H1 (cell line): Measurements from ENCODE around the gene DPYSL4. TPM values are rescaled to one million over a fixed set of nuclear protein-coding genes. Genes with fewer than 3 reads are reported as not detected.

Experiments
- CTCF ChIA-PET: fragments of 300-600 bp; sonication (Branson Sonifier 250); formaldehyde crosslinking; loops from one replicate; lab custom pipeline; 2021; ENCODE audit not compliant: partially characterized antibody; lab: Charles Lee
- POLR2A ChIA-PET: fragments of 300-600 bp; sonication (Branson Sonifier 250); formaldehyde crosslinking; loops from one replicate; lab custom pipeline; 2021; ENCODE audit warnings: inconsistent platforms; ENCODE audit not compliant: partially characterized antibody; lab: Charles Lee
- DNase-seq, 2 experiments: peaks; one replicate each; pipeline versions ENCODE4 v3.0.0 to v3.0.0-alpha.2; 2010 to 2022; ENCODE audit warnings: low spot score in 2 of 2, low read depth in 1 of 2, mixed read lengths in 1 of 2
- FAIRE-seq: peaks from 2 replicates; lab custom pipeline; 2011; peaks lifted over from hg19 to GRCh38; lab: Jason Lieb, UNC
- H2AFZ ChIP-seq: 2 replicates; pipeline ENCODE4 v1.8.1; 2012; ENCODE audit warnings: low read length, inconsistent platforms
- H2AK5ac ChIP-seq: 2 replicates; pipeline ENCODE4 v1.6.1; 2013; ENCODE audit warnings: low read depth, low read length
- H2BK120ac ChIP-seq: replicated peaks from 2 replicates; pipeline ENCODE3; 2013; ENCODE audit warnings: low read depth, low read length, inconsistent platforms
- H2BK12ac ChIP-seq: 2 replicates; pipeline ENCODE4 v1.6.1; 2013; ENCODE audit warnings: low read depth, low read length
- H2BK15ac ChIP-seq: 2 replicates; pipeline ENCODE4 v1.6.1; 2013; ENCODE audit warnings: low read length
- H2BK20ac ChIP-seq: 2 replicates; pipeline ENCODE4 v1.6.1; 2013; ENCODE audit warnings: low read length
- H2BK5ac ChIP-seq: 2 replicates; pipeline ENCODE4 v1.6.1; 2013; ENCODE audit warnings: low read depth, low read length
- H3K14ac ChIP-seq: 2 replicates; pipeline ENCODE4 v1.6.1; 2013; ENCODE audit warnings: inconsistent platforms; ENCODE audit not compliant: insufficient read length
- H3K18ac ChIP-seq: 2 replicates; pipeline ENCODE4 v1.6.1; 2013; ENCODE audit warnings: low read length; ENCODE audit errors: extremely low read depth
- H3K23ac ChIP-seq: 2 replicates; pipeline ENCODE4 v1.6.1; 2013; ENCODE audit warnings: inconsistent platforms; ENCODE audit not compliant: insufficient read length
- H3K23me2 ChIP-seq: 2 replicates; pipeline ENCODE4 v1.6.1; 2013; ENCODE audit warnings: low read depth, low read length
- H3K27ac ChIP-seq: 2 replicates; pipeline ENCODE4 v1.6.1; 2011; ENCODE audit warnings: low read depth, low read length, inconsistent platforms
- H3K27me3 ChIP-seq, 4 experiments: replicated peaks in 1 of 4; 1 replicate in 1 of 4; 2 replicates in 3 of 4; pipeline versions ENCODE4 v1.6.1 to v1.8.1; 2011 to 2013; ENCODE audit warnings: low read length in 3 of 4, mild to moderate bottlenecking in 3 of 4, inconsistent platforms in 2 of 4, mixed read lengths in 2 of 4, moderate library complexity in 1 of 4; ENCODE audit not compliant: control insufficient read depth in 3 of 4, insufficient read depth in 3 of 4; ENCODE audit errors: extremely low read depth in 1 of 4
- H3K36me3 ChIP-seq, 4 experiments: 2 replicates each; pipeline versions ENCODE4 v1.6.1 to v1.8.1; 2011 to 2013; ENCODE audit warnings: mild to moderate bottlenecking in 4 of 4, low read length in 3 of 4, moderate library complexity in 2 of 4, control low read depth in 1 of 4, inconsistent platforms in 1 of 4; ENCODE audit not compliant: insufficient read depth in 4 of 4, control insufficient read depth in 2 of 4
- H3K4ac ChIP-seq: replicated peaks from 2 replicates; pipeline ENCODE3; 2013; ENCODE audit warnings: low read length, low read depth, mixed read lengths, inconsistent platforms; ENCODE audit not compliant: insufficient read length
- H3K4me1 ChIP-seq, 4 experiments: replicated peaks in 1 of 4; 1 replicate in 1 of 4; 2 replicates in 3 of 4; pipeline versions ENCODE4 v1.6.1 to v1.8.1; 2011 to 2013; ENCODE audit warnings: low read length in 3 of 4, inconsistent platforms in 2 of 4, mixed read lengths in 1 of 4; ENCODE audit not compliant: insufficient read depth in 4 of 4, control insufficient read depth in 3 of 4
- H3K4me2 ChIP-seq, 2 experiments: 2 replicates each; pipeline versions ENCODE4 v1.6.1 to v1.8.1; 2011 to 2013; ENCODE audit warnings: low read depth in 2 of 2, low read length in 2 of 2, control low read depth in 1 of 2, inconsistent platforms in 1 of 2, mild to moderate bottlenecking in 1 of 2; ENCODE audit not compliant: insufficient read depth in 1 of 2
- H3K4me3 ChIP-seq, 4 experiments: fragments of 200-600, 300-600 bp in 1 of 4; sonication (generic), shearing (Covaris generic), sonication (Bioruptor Twin) in 1 of 4; 2 replicates each; pipeline versions ENCODE4 v1.5.1 to v1.8.1; 2011 to 2016; ENCODE audit warnings: low read length in 4 of 4, low read depth in 3 of 4, control low read depth in 2 of 4, inconsistent platforms in 2 of 4, mild to moderate bottlenecking in 2 of 4, mixed read lengths in 1 of 4, moderate library complexity in 1 of 4; ENCODE audit not compliant: insufficient read depth in 2 of 4; ENCODE audit errors: extremely low read depth in 1 of 4
- H3K56ac ChIP-seq: replicated peaks from 2 replicates; pipeline ENCODE3; 2013; ENCODE audit warnings: low read depth, mild to moderate bottlenecking, mixed read lengths, low read length, inconsistent platforms; ENCODE audit not compliant: insufficient read length
- H3K79me1 ChIP-seq: 2 replicates; pipeline ENCODE4 v1.6.1; 2013; ENCODE audit warnings: low read depth, low read length, control low read depth
- H3K79me2 ChIP-seq, 2 experiments: 2 replicates each; pipeline versions ENCODE4 v1.6.1 to v1.8.1; 2012 to 2013; ENCODE audit warnings: low read length in 2 of 2, mild to moderate bottlenecking in 2 of 2, inconsistent platforms in 1 of 2; ENCODE audit not compliant: insufficient read depth in 2 of 2, control insufficient read depth in 1 of 2
- H3K9ac ChIP-seq, 4 experiments: replicated peaks in 1 of 4; 1 replicate in 1 of 4; 2 replicates in 3 of 4; pipeline versions ENCODE4 v1.6.1 to v1.8.1; 2011 to 2013; ENCODE audit warnings: low read depth in 3 of 4, low read length in 3 of 4, control low read depth in 2 of 4, mild to moderate bottlenecking in 2 of 4, moderate library complexity in 2 of 4, inconsistent platforms in 1 of 4; ENCODE audit errors: extremely low read depth in 1 of 4
- H3K9me3 ChIP-seq, 2 experiments: 2 replicates each; pipeline versions ENCODE4 v1.6.1 to v1.8.1; 2012 to 2013; ENCODE audit warnings: mild to moderate bottlenecking in 2 of 2, moderate library complexity in 2 of 2, control low read depth in 1 of 2, inconsistent platforms in 1 of 2, low read depth in 1 of 2, low read length in 1 of 2, mixed read lengths in 1 of 2; ENCODE audit not compliant: insufficient read depth in 2 of 2
- H4K20me1 ChIP-seq, 2 experiments: replicated peaks in 1 of 2; 2 replicates each; pipeline versions ENCODE3 to v1.8.1; 2011 to 2013; ENCODE audit warnings: inconsistent platforms in 2 of 2, low read length in 2 of 2, mild to moderate bottlenecking in 1 of 2; ENCODE audit not compliant: insufficient read depth in 2 of 2, control insufficient read depth in 1 of 2
- H4K5ac ChIP-seq: 2 replicates; pipeline ENCODE4 v1.6.1; 2013; ENCODE audit warnings: low read length, low read depth, mixed read lengths, inconsistent platforms; ENCODE audit not compliant: insufficient read length
- H4K8ac ChIP-seq: 2 replicates; pipeline ENCODE4 v1.8.0; 2013; ENCODE audit warnings: mild to moderate bottlenecking, moderate library complexity, low read length, inconsistent platforms; ENCODE audit not compliant: insufficient read depth; ENCODE audit errors: extremely low read depth
- H4K91ac ChIP-seq: replicated peaks from 2 replicates; pipeline ENCODE3; 2013; ENCODE audit warnings: low read length, mixed read lengths, inconsistent platforms; ENCODE audit not compliant: insufficient read length
- ATF2 ChIP-seq: IDR thresholded peaks from 2 replicates; pipeline ENCODE4 v1.6.1; 2012; ENCODE audit warnings: low read length, inconsistent platforms
- CBX5 ChIP-seq: fragments of 300-800, 300-1000 bp; sonication (generic); IDR thresholded peaks from 2 replicates; pipeline ENCODE4 v1.7.1; 2016; ENCODE audit warnings: antibody characterized with exemption, low read length, low read depth
- GABPA ChIP-seq: IDR thresholded peaks from 2 replicates; pipeline ENCODE4 v1.6.1; 2011; ENCODE audit warnings: mild to moderate bottlenecking, low read length, moderate library complexity, borderline replicate concordance; ENCODE audit not compliant: insufficient read depth
- HDAC6 ChIP-seq: IDR thresholded peaks from one replicate; pipeline ENCODE4 v1.7.1; 2012; ENCODE audit warnings: low read depth, mild to moderate bottlenecking, inconsistent platforms, low read length, moderate library complexity
- KDM4A ChIP-seq: IDR thresholded peaks from one replicate; pipeline ENCODE4 v1.7.1; 2012; ENCODE audit warnings: low read depth, mild to moderate bottlenecking, moderate library complexity, low read length, inconsistent platforms; ENCODE audit not compliant: severe bottlenecking
- MAFK ChIP-seq: IDR thresholded peaks from 2 replicates; pipeline ENCODE4 v1.6.1; 2012; ENCODE audit warnings: low read depth, mild to moderate bottlenecking, improper control_type of control experiment, low read length
- POLR2AphosphoS5 ChIP-seq: IDR thresholded peaks from 2 replicates; pipeline ENCODE4 v1.6.1; 2011; ENCODE audit warnings: low read depth, low read length
- RXRA ChIP-seq: IDR thresholded peaks from 2 replicates; pipeline ENCODE4 v1.6.1; 2011; ENCODE audit warnings: low read depth, mild to moderate bottlenecking, low read length, moderate library complexity; ENCODE audit not compliant: insufficient read depth
- SP2 ChIP-seq: IDR thresholded peaks from 2 replicates; pipeline ENCODE4 v1.6.1; 2012; ENCODE audit warnings: mild to moderate bottlenecking, low read length, inconsistent platforms
- SUZ12 ChIP-seq: fragments of 200-600 bp; sonication (generic); IDR thresholded peaks from 2 replicates; pipeline ENCODE4 v1.6.1; 2012; ENCODE audit warnings: mild to moderate bottlenecking, inconsistent platforms, low read length, moderate library complexity, mixed read lengths
- TCF12 ChIP-seq: IDR thresholded peaks from 2 replicates; pipeline ENCODE4 v1.6.1; 2011; ENCODE audit warnings: low read depth, mild to moderate bottlenecking, low read length
- YY1 ChIP-seq: IDR thresholded peaks from 2 replicates; pipeline ENCODE4 v1.6.1; 2011; ENCODE audit warnings: low read depth, mild to moderate bottlenecking, low read length
- ZNF274 ChIP-seq: IDR thresholded peaks from 2 replicates; pipeline ENCODE4 v1.7.0; 2012; ENCODE audit warnings: low read length, borderline replicate concordance; ENCODE audit errors: extremely low read depth
- WGBS, 2 experiments: shearing (Covaris generic) in 1 of 2; methylation state at CpG; one replicate each; pipeline versions ENCODE4 v1.1.6 to v1.1.7; 2013 to 2015; ENCODE audit warnings: low lambda C conversion rate in 2 of 2, mixed read lengths in 2 of 2, inconsistent platforms in 1 of 2, low coverage in 1 of 2, missing lambda C conversion rate in 1 of 2; ENCODE audit not compliant: insufficient replicate concordance in 2 of 2, insufficient coverage in 1 of 2, insufficient read length in 1 of 2; ENCODE audit errors: extremely low coverage in 1 of 2, missing lambda C conversion rate in 1 of 2; 5-methylcytosine and 5-hydroxymethylcytosine counted together
- polyA plus RNA-seq, 7 experiments: library from polyadenylated mRNA; depleted of rRNA in 3 of 7; stranded (reverse) in 5 of 7; unstranded in 2 of 7; fragments of >200 nt in 5 of 7; fragments of 200-250 nt in 2 of 7; gene quantifications; 1 replicate in 5 of 7; 2 replicates in 1 of 7; 4 replicates in 1 of 7; pipeline versions ENCODE4 v1.2.1 to v1.2.3, GENCODE V29; 2011 to 2013; ENCODE audit warnings: missing spikeins in 2 of 7, mixed read lengths in 2 of 7
- total RNA-seq: library from RNA; stranded (reverse); fragmentation: NEBNext Ultra II Directional; extraction: Animal tissue kit (Norgen Biotek cat#: 25700); gene quantifications from 2 replicates; pipeline ENCODE4 v1.2.1, GENCODE V29; 2021

Gene DPYSL4
- total and polyA plus RNA-seq, 2 of the 8 experiments (the other 6 are each of a cell fraction or from before 2014, with no cell fraction given), result 12.9 to 15.2 TPM

GRCh38 chr10:132139526-132139925, 47.2 kb upstream of the DPYSL4 start:
- no peak for TF ChIP-seq SUZ12
- no peak for TF ChIP-seq MAFK
- TF ChIP-seq SP2, result no peak
- TF ChIP-seq CBX5, result no peak
- no peak for TF ChIP-seq HDAC6
- TF ChIP-seq ATF2, result no peak
- TF ChIP-seq TCF12, result no peak
- TF ChIP-seq GABPA, result no peak
- TF ChIP-seq ZNF274, result no peak
- TF ChIP-seq KDM4A, result no peak
- no peak for TF ChIP-seq POLR2AphosphoS5
- TF ChIP-seq YY1, result no peak
- TF ChIP-seq RXRA, result no peak
- Histone ChIP-seq H3K23me2 (peaks cover 6% of the 10 kb centered on the region; the same call in 1 of the 2 replicates), H3K23ac (no peak overlapping the region), H3K9ac (no peak overlapping the region), H3K4ac (peak overlapping the region; percentile 53), H4K8ac (no peak overlapping the region; the same call in 1 of the 2 replicates), H2BK20ac (no peak overlapping the region), H3K14ac (no peak overlapping the region), H2BK5ac (no peak overlapping the region; the same call in 1 of the 2 replicates), H3K4me3 (no peak overlapping the region), H2BK120ac (no peak overlapping the region), H3K56ac (peak overlapping the region; percentile 86), H2AFZ (no peak overlapping the region), H2BK15ac (0 out of 2 replicates have a peak overlapping the region, but pooled peaks have one; percentile 53), H3K18ac (no peak overlapping the region), H3K4me1 (peaks cover 0 to 9% (median 4%) of the 10 kb centered on the region in 4 experiments; a peak in 3 of 7 replicates), H3K36me3 (no peaks in the 10 kb centered on the region), H2AK5ac (peak overlapping the region; percentile 7; the same call in 1 of the 2 replicates), H4K20me1 (peaks cover 0 to 4% of the 10 kb centered on the region in 2 experiments), H3K79me2 (no peaks in the 10 kb centered on the region), H3K79me1 (no peaks in the 10 kb centered on the region; the same call in 1 of the 2 replicates), H3K27ac (no peak overlapping the region), H3K27me3 (no peaks in the 10 kb centered on the region), H4K91ac (peak overlapping the region; percentile 54), H3K4me2 (no peak overlapping the region), H3K9me3 (no peaks in the 10 kb centered on the region), H4K5ac (no peak overlapping the region), H2BK12ac (no peak overlapping the region; the same call in 1 of the 2 replicates)
- 92% methylated on average over 10 of the region's 10 CpGs; no CpG with 5 or more reads in 1 of the 2 experiments for WGBS, 2 experiments
- CTCF ChIA-PET, result no interaction called here
- POLR2A ChIA-PET, result no interaction called here
- FAIRE-seq, result no peak
- no peak for DNase-seq
